Liver (tissue), 9 donors: ENCODE results near the gene TTC12. TPM values are rescaled to one million over a fixed set of nuclear protein-coding genes. Genes with fewer than 3 reads are reported as not detected.

Experiments used
- DNase-seq: peaks from one replicate; pipeline ENCODE4 v3.0.0-alpha.2; 2017; ENCODE audit warnings: low spot score
- H3K27ac ChIP-seq, 2 donors: one replicate each; pipeline ENCODE4 v1.7.0; 2013; ENCODE audit warnings: inconsistent platforms in 2 of 2, low read length in 2 of 2, control low read depth in 1 of 2, low read depth in 1 of 2, mild to moderate bottlenecking in 1 of 2
- H3K27me3 ChIP-seq, 4 donors: one replicate each; pipeline versions ENCODE4 v1.6.1 to v1.7.0; 2013; ENCODE audit warnings: low read length in 3 of 4, inconsistent platforms in 1 of 4, mild to moderate bottlenecking in 1 of 4, moderate library complexity in 1 of 4; ENCODE audit not compliant: control insufficient read depth in 4 of 4, insufficient read depth in 4 of 4
- H3K36me3 ChIP-seq, 4 donors: one replicate each; pipeline versions ENCODE4 v1.6.1 to v1.7.0; 2013; ENCODE audit warnings: low read length in 3 of 4, mild to moderate bottlenecking in 3 of 4, low read depth in 1 of 4, moderate library complexity in 1 of 4; ENCODE audit not compliant: control insufficient read depth in 4 of 4, insufficient read depth in 3 of 4
- H3K4me1 ChIP-seq, 4 donors: one replicate each; pipeline versions ENCODE4 v1.6.1 to v1.7.0; 2013; ENCODE audit warnings: low read length in 3 of 4, mild to moderate bottlenecking in 3 of 4, moderate library complexity in 1 of 4; ENCODE audit not compliant: control insufficient read depth in 4 of 4, insufficient read depth in 4 of 4
- H3K4me3 ChIP-seq, 3 donors: one replicate each; pipeline versions ENCODE4 v1.6.1 to v1.7.0; 2013; ENCODE audit warnings: low read length in 3 of 3, control low read depth in 1 of 3, low read depth in 1 of 3, mild to moderate bottlenecking in 1 of 3
- H3K9ac ChIP-seq, 2 donors: one replicate each; pipeline ENCODE4 v1.7.0; 2013; ENCODE audit warnings: low read length in 2 of 2, mild to moderate bottlenecking in 2 of 2, moderate library complexity in 2 of 2, control low read depth in 1 of 2, low read depth in 1 of 2
- H3K9me3 ChIP-seq, 4 donors: one replicate each; pipeline versions ENCODE4 v1.6.1 to v1.7.0; 2013; ENCODE audit warnings: low read length in 3 of 4; ENCODE audit not compliant: control insufficient read depth in 4 of 4
- EGR1 ChIP-seq, 2 donors: IDR thresholded peaks; 2 replicates each; pipeline ENCODE4 v1.6.1; 2016 to 2018; ENCODE audit warnings: antibody characterized with exemption in 2 of 2, low read depth in 2 of 2
- FOXA1 ChIP-seq: IDR thresholded peaks from 2 replicates; pipeline ENCODE4 v1.6.1; 2016; ENCODE audit warnings: antibody characterized with exemption
- FOXA2 ChIP-seq: IDR thresholded peaks from 2 replicates; pipeline ENCODE4 v1.6.1; 2016; ENCODE audit warnings: antibody characterized with exemption
- GABPA ChIP-seq, 2 donors: IDR thresholded peaks in 1 of 2; conservative IDR thresholded peaks in 1 of 2; 2 replicates each; pipeline ENCODE4 v1.6.1; 2016; ENCODE audit warnings: antibody characterized with exemption in 2 of 2, mild to moderate bottlenecking in 1 of 2, moderate library complexity in 1 of 2
- HNF4A ChIP-seq, 2 donors: conservative IDR thresholded peaks; 2 replicates each; pipeline ENCODE4 v1.6.1; 2016; ENCODE audit warnings: antibody characterized with exemption in 2 of 2, mild to moderate bottlenecking in 2 of 2
- HNF4G ChIP-seq: IDR thresholded peaks from 2 replicates; pipeline ENCODE4 v1.6.1; 2016; ENCODE audit warnings: antibody characterized with exemption
- JUND ChIP-seq, 2 donors: IDR thresholded peaks; 2 replicates each; pipeline ENCODE4 v1.6.1; 2016; ENCODE audit warnings: antibody characterized with exemption in 2 of 2
- NR2F2 ChIP-seq: IDR thresholded peaks from 2 replicates; pipeline ENCODE4 v1.6.1; 2016; ENCODE audit warnings: antibody characterized with exemption
- RAD21 ChIP-seq, 2 donors: IDR thresholded peaks; 2 replicates each; pipeline ENCODE4 v1.6.1; 2016; ENCODE audit warnings: antibody characterized with exemption in 2 of 2, mild to moderate bottlenecking in 2 of 2
- RXRA ChIP-seq, 2 donors: IDR thresholded peaks; 2 replicates each; pipeline ENCODE4 v1.6.1; 2017 to 2018; ENCODE audit warnings: antibody characterized with exemption in 2 of 2, mild to moderate bottlenecking in 1 of 2
- TAF1 ChIP-seq: conservative IDR thresholded peaks from 2 replicates; pipeline ENCODE4 v1.6.1; 2016; ENCODE audit warnings: antibody characterized with exemption, mild to moderate bottlenecking
- YY1 ChIP-seq: IDR thresholded peaks from 2 replicates; pipeline ENCODE4 v1.6.1; 2016; ENCODE audit warnings: antibody characterized with exemption, mild to moderate bottlenecking
- WGBS: extraction: QIAGEN DNeasy Blood & Tissue Kit; methylation state at CpG from one replicate; pipeline ENCODE4 v1.1.7; 2013; 5-methylcytosine and 5-hydroxymethylcytosine counted together
- polyA plus RNA-seq, 2 donors: library from polyadenylated mRNA; stranded (reverse) in 1 of 2; unstranded in 1 of 2; fragments of 200-250 nt in 1 of 2; fragments of >200 nt in 1 of 2; fragmentation: Nextera tagmentation in 1 of 2; extraction: Ambion mirVana in 1 of 2; gene quantifications; one replicate each; pipeline versions ENCODE4 v1.2.1 to v1.2.3, GENCODE V29; 2013 to 2015
- total RNA-seq, 2 donors: library from RNA; depleted of rRNA; stranded (reverse); fragments of >200 nt; gene quantifications; one replicate each; pipeline ENCODE4 v1.2.3, GENCODE V29; 2014
- TF ChIP-seq, protein P1 (sequence below): IDR thresholded peaks from 2 replicates; pipeline ENCODE4 v1.6.1; 2016; ENCODE audit warnings: antibody characterized with exemption
- TF ChIP-seq, protein P2 (sequence below): IDR thresholded peaks from 2 replicates; pipeline ENCODE4 v1.6.1; 2016; ENCODE audit warnings: antibody characterized with exemption
- TF ChIP-seq, protein P3 (sequence below): IDR thresholded peaks from 2 replicates; pipeline ENCODE4 v1.6.1; 2016; ENCODE audit warnings: antibody characterized with exemption
- TF ChIP-seq, protein P4 (sequence below): IDR thresholded peaks from 2 replicates; pipeline ENCODE4 v1.6.1; 2016; ENCODE audit warnings: antibody characterized with exemption, mild to moderate bottlenecking
- TF ChIP-seq, protein P5 (sequence below): fragments of 150-350 bp; IDR thresholded peaks from 2 replicates; pipeline ENCODE4 v1.5.1; 2017; ENCODE audit warnings: improper control_type of control experiment, low read depth, low read length; ENCODE audit not compliant: missing input control
- donor health status: healthy.
- donor health status: healthy.
- donor health status: healthy.
- donor health status: healthy.
- donor health status: healthy.

Gene TTC12
- total and polyA plus RNA-seq, 4 donors, result 2.8 to 9.0 (median 4.3) TPM

DNA sequence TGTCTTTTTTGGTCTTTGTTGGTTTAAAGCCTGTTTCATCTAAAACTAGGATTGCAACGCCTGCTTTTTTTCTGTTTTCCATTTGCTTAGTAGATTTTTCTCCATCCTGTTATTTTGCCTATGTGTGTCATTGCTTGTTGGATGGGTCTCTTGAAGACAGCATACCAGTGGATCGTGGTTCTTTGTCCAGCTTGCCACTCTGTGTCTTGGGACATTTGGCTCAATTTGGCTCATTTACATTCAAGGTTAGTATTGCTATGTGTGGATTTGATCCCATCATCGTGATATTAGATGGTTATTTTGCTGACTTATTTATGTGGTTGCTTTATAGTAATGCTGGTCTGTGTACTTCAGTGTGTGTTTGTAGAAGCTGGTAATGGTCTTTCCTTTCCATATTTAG, 41.8 kb downstream of the TTC12 start:
- H3K4me1 ChIP-seq, result no peaks in the 10 kb centered on the region
- DNase-seq, result no peak
- 96% methylated on average over 3 of the region's 3 CpGs for WGBS
- peaks cover 0 to 11% (median 3%) of the 10 kb centered on the region in 4 donors for H3K9me3 ChIP-seq
- no peak for TF ChIP-seq GABPA (IDR thresholded peaks at IDR 0.05 in 1 of 2, conservative IDR thresholded peaks at IDR 0.05 in 1 of 2)
- TF ChIP-seq, protein P1, sequence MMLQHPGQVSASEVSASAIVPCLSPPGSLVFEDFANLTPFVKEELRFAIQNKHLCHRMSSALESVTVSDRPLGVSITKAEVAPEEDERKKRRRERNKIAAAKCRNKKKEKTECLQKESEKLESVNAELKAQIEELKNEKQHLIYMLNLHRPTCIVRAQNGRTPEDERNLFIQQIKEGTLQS, result no peak
- TF ChIP-seq, protein P2, sequence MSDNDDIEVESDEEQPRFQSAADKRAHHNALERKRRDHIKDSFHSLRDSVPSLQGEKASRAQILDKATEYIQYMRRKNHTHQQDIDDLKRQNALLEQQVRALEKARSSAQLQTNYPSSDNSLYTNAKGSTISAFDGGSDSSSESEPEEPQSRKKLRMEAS, result no peak
- TF ChIP-seq RAD21 (IDR thresholded peaks at IDR 0.05), result no peak
- no peak for TF ChIP-seq TAF1
- TF ChIP-seq, protein P3, sequence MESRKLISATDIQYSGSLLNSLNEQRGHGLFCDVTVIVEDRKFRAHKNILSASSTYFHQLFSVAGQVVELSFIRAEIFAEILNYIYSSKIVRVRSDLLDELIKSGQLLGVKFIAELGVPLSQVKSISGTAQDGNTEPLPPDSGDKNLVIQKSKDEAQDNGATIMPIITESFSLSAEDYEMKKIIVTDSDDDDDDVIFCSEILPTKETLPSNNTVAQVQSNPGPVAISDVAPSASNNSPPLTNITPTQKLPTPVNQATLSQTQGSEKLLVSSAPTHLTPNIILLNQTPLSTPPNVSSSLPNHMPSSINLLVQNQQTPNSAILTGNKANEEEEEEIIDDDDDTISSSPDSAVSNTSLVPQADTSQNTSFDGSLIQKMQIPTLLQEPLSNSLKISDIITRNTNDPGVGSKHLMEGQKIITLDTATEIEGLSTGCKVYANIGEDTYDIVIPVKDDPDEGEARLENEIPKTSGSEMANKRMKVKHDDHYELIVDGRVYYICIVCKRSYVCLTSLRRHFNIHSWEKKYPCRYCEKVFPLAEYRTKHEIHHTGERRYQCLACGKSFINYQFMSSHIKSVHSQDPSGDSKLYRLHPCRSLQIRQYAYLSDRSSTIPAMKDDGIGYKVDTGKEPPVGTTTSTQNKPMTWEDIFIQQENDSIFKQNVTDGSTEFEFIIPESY, result no peak
- TF ChIP-seq, protein P4, sequence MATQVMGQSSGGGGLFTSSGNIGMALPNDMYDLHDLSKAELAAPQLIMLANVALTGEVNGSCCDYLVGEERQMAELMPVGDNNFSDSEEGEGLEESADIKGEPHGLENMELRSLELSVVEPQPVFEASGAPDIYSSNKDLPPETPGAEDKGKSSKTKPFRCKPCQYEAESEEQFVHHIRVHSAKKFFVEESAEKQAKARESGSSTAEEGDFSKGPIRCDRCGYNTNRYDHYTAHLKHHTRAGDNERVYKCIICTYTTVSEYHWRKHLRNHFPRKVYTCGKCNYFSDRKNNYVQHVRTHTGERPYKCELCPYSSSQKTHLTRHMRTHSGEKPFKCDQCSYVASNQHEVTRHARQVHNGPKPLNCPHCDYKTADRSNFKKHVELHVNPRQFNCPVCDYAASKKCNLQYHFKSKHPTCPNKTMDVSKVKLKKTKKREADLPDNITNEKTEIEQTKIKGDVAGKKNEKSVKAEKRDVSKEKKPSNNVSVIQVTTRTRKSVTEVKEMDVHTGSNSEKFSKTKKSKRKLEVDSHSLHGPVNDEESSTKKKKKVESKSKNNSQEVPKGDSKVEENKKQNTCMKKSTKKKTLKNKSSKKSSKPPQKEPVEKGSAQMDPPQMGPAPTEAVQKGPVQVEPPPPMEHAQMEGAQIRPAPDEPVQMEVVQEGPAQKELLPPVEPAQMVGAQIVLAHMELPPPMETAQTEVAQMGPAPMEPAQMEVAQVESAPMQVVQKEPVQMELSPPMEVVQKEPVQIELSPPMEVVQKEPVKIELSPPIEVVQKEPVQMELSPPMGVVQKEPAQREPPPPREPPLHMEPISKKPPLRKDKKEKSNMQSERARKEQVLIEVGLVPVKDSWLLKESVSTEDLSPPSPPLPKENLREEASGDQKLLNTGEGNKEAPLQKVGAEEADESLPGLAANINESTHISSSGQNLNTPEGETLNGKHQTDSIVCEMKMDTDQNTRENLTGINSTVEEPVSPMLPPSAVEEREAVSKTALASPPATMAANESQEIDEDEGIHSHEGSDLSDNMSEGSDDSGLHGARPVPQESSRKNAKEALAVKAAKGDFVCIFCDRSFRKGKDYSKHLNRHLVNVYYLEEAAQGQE, result no peak
- TF ChIP-seq RXRA (IDR thresholded peaks at IDR 0.05), result no peak
- no peak for TF ChIP-seq FOXA1
- no peak for TF ChIP-seq HNF4A (conservative IDR thresholded peaks at IDR 0.05)
- TF ChIP-seq YY1, result no peak
- TF ChIP-seq NR2F2, result no peak
- TF ChIP-seq, protein P5, sequence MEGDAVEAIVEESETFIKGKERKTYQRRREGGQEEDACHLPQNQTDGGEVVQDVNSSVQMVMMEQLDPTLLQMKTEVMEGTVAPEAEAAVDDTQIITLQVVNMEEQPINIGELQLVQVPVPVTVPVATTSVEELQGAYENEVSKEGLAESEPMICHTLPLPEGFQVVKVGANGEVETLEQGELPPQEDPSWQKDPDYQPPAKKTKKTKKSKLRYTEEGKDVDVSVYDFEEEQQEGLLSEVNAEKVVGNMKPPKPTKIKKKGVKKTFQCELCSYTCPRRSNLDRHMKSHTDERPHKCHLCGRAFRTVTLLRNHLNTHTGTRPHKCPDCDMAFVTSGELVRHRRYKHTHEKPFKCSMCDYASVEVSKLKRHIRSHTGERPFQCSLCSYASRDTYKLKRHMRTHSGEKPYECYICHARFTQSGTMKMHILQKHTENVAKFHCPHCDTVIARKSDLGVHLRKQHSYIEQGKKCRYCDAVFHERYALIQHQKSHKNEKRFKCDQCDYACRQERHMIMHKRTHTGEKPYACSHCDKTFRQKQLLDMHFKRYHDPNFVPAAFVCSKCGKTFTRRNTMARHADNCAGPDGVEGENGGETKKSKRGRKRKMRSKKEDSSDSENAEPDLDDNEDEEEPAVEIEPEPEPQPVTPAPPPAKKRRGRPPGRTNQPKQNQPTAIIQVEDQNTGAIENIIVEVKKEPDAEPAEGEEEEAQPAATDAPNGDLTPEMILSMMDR, result no peak
- TF ChIP-seq JUND (IDR thresholded peaks at IDR 0.05), result no peak
- TF ChIP-seq HNF4G, result no peak
- TF ChIP-seq FOXA2, result no peak
- no peaks in the 10 kb centered on the region for H3K27me3 ChIP-seq
- no peak overlapping the region for H3K9ac ChIP-seq
- H3K36me3 ChIP-seq, result peaks cover 4 to 40% (median 28%) of the 10 kb centered on the region in 4 donors
- H3K27ac ChIP-seq, result no peak overlapping the region
- H3K4me3 ChIP-seq, result no peak overlapping the region

DNA sequence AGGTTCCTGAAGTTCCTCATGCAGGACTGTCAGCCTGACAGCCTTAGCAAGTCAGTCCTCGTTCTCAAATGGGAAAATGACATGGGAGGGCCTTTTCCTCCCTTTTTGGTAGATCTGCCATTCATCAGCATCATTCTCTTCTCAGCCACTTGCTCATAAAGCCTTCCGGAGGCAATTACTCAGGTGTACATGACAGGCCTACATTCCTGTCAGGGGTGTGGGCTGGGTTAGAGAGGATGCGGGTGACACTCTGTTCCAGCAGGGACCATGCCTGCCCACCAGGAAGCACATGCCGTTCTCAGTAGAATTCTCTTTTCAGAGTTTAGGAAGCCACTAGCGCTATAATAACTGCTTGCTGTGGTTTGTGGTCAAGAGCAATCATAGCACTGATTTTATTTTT, 49.0 kb downstream of the TTC12 start:
- Histone ChIP-seq H3K4me1 (no peaks in the 10 kb centered on the region), H3K27ac (no peak overlapping the region), H3K4me3 (no peak overlapping the region), H3K9me3 (no peaks in the 10 kb centered on the region), H3K9ac (no peak overlapping the region), H3K36me3 (peaks cover 0 to 55% (median 27%) of the 10 kb centered on the region in 4 donors), H3K27me3 (no peaks in the 10 kb centered on the region)
- DNase-seq, result no peak
- WGBS, result 85% methylated on average over 5 of the region's 5 CpGs
- TF ChIP-seq JUND (IDR thresholded peaks at IDR 0.05) (no peak), HNF4A (conservative IDR thresholded peaks at IDR 0.05) (no peak), FOXA1 (no peak), YY1 (no peak), RAD21 (IDR thresholded peaks at IDR 0.05) (no peak), NR2F2 (no peak), EGR1 (IDR thresholded peaks at IDR 0.05; ENCODE audit: low read depth in 2 of 2) (no peak), FOXA2 (no peak)
- TF ChIP-seq, protein P1, result no peak
- TF ChIP-seq, protein P5, result no peak
- TF ChIP-seq, protein P4, result no peak
